GM18951 (cell line): Measurements from ENCODE around the gene HOXA9.

Source experiments
- POLR2A ChIP-seq: IDR thresholded peaks from 4 replicates; pipeline ENCODE4 v1.6.1; 2011; ENCODE audit warnings: mild to moderate bottlenecking; ENCODE audit not compliant: insufficient read length, insufficient read depth; ENCODE audit errors: extremely low read depth
- in situ Hi-C: fragments of 300-500 bp; cut with MboI; formaldehyde crosslinking; loops from one replicate; pipeline ENCODE4 v1.12.0; 2022; ENCODE audit warnings: low sequenced_read_pairs, mixed read lengths, inconsistent platforms; ENCODE audit not compliant: unreplicated experiment

Gene HOXA9

GRCh38 chr7:27145914-27146412 lies 19.4 kb downstream of the HOXA9 start:
- no peak for TF ChIP-seq POLR2A
- in situ Hi-C loops, result no loop called here

- no peak for TF ChIP-seq POLR2A
- in situ Hi-C loops, result no loop called here
Measured at GRCh38 chr7:27145165-27145913, 20.0 kb downstream of the HOXA9 start.

GRCh38 chr7:27144781-27145164 lies 20.6 kb downstream of the HOXA9 start:
- no peak for TF ChIP-seq POLR2A
- in situ Hi-C loops, result no loop called here

- in situ Hi-C loops, result no loop called here
- TF ChIP-seq POLR2A, result no peak
Measured at GRCh38 chr7:27143950-27144780, 21.2 kb downstream of the HOXA9 start.

GRCh38 chr7:27143023-27143949 lies 22.1 kb downstream of the HOXA9 start, which contains the start of gene HOXA5:
TSS of gene HOXA5 (minus strand) at chr7:27143681. CDS start at chr7:27143607, 74 bp downstream.
- TF ChIP-seq POLR2A, result no peak
- in situ Hi-C loops, result no loop called here

GRCh38 chr7:27142580-27143022 lies 22.7 kb downstream of the HOXA9 start:
- in situ Hi-C loops, result no loop called here
- no peak for TF ChIP-seq POLR2A

GRCh38 chr7:27141923-27142579 lies 23.3 kb downstream of the HOXA9 start:
- TF ChIP-seq POLR2A, result no peak
- in situ Hi-C loops, result no loop called here

GRCh38 chr7:27141137-27141922 lies 24.0 kb downstream of the HOXA9 start:
- in situ Hi-C loops, result no loop called here
- TF ChIP-seq POLR2A, result no peak

GRCh38 chr7:27140126-27140857 lies 25.0 kb downstream of the HOXA9 start:
- in situ Hi-C loops, result no loop called here
- no peak for TF ChIP-seq POLR2A

GRCh38 chr7:27139334-27140125 lies 25.8 kb downstream of the HOXA9 start:
- in situ Hi-C loops, result no loop called here
- no peak for TF ChIP-seq POLR2A
